ENCODE data around the gene XYLB. TPM values are rescaled to one million over a fixed set of nuclear protein-coding genes. Genes with fewer than 3 reads are reported as not detected.
"Not testable (repeated sequence)": the region's sequence is repeated elsewhere in the genome, so short reads cannot be mapped to it uniquely, and the experiment has no call there.

Gene XYLB
- 10 to 100 TPM in 2 of 3 donors, 1 to 10 TPM in 1; 9.7 to 27.7 (median 16.3) TPM for total RNA-seq
- long read RNA-seq, donor 1, partial matches to known transcripts, result 2 of 6 reads
- long read RNA-seq, donor 1, other reads (novel, unspliced or antisense), result 4 of 6 reads
- long read RNA-seq, donor 2, partial matches to known transcripts, result 1 of 9 reads
- long read RNA-seq, donor 2, other reads (novel, unspliced or antisense), result 7 of 9 reads

- Histone ChIP-seq H3K9me3 (no peaks in the 10 kb centered on the region), H3K4me3 (peak within 1 kb of the TSS; percentile 51), H3K4me1 (ENCODE audit: low read depth) (peaks cover 4% of the 10 kb centered on the region), H3K36me3 (ENCODE audit: low read depth) (no peaks in the 10 kb centered on the region)
- intact Hi-C loops (cut with DNase I, micrococcal nuclease), result loop anchor here (5.0 kb wide), 2 partner anchors 131 to 136 kb away; no protein-coding TSS in a partner anchor
- TF ChIP-seq CTCF (IDR thresholded peaks at IDR 0.05), result peak; percentile 68
- DNase-seq (peak; percentile 91 to 94 (median 93)), ATAC-seq (peak; percentile 99)
Measured at GRCh38 chr3:38346587-38347410, at the start of gene XYLB. Gene XYLB (plus strand): TSS chr3:38346785. CDS start chr3:38346869, 84 bp downstream.

- intact Hi-C loops (cut with DNase I, micrococcal nuclease); ATAC-seq: not testable (repeated sequence)
Measured at GRCh38 chr3:38297053-38297452, 49.5 kb upstream of the XYLB start.

GRCh38 chr3:38297537-38297936 is 49.0 kb upstream of the XYLB start:
- no peak for ATAC-seq
- no peak for TF ChIP-seq CTCF (IDR thresholded peaks at IDR 0.05)
- DNase-seq, result no peak
- Histone ChIP-seq H3K36me3 (ENCODE audit: low read depth) (no peaks in the 10 kb centered on the region), H3K4me1 (ENCODE audit: low read depth) (no peaks in the 10 kb centered on the region), H3K9me3 (no peaks in the 10 kb centered on the region), H3K4me3 (no peak overlapping the region)
- intact Hi-C loops (cut with DNase I, micrococcal nuclease), result no loop called here

More at GRCh38 chr3:38297053-38297452, 49.5 kb upstream of the XYLB start:
- not testable (repeated sequence) for H3K9me3 ChIP-seq; H3K36me3 ChIP-seq (ENCODE audit: low read depth); H3K4me1 ChIP-seq (ENCODE audit: low read depth); DNase-seq; H3K4me3 ChIP-seq

GRCh38 chr3:38297947-38298711 is 48.5 kb upstream of the XYLB start:
- Histone ChIP-seq H3K9me3 (no peaks in the 10 kb centered on the region), H3K4me1 (ENCODE audit: low read depth) (no peaks in the 10 kb centered on the region), H3K4me3 (no peak overlapping the region), H3K36me3 (ENCODE audit: low read depth) (no peaks in the 10 kb centered on the region)
- intact Hi-C loops (cut with DNase I, micrococcal nuclease), result no loop called here
- no peak for TF ChIP-seq CTCF (IDR thresholded peaks at IDR 0.05)
- ATAC-seq (no peak), DNase-seq (no peak)

GRCh38 chr3:38306941-38307340 is 39.6 kb upstream of the XYLB start:
- Histone ChIP-seq H3K4me1 (ENCODE audit: low read depth) (no peaks in the 10 kb centered on the region), H3K36me3 (ENCODE audit: low read depth) (no peaks in the 10 kb centered on the region), H3K9me3 (no peaks in the 10 kb centered on the region), H3K4me3 (no peak overlapping the region)
- no peak for TF ChIP-seq CTCF (IDR thresholded peaks at IDR 0.05)
- ATAC-seq (no peak), DNase-seq (no peak)
- intact Hi-C loops (cut with DNase I, micrococcal nuclease), result no loop called here

All from mucosa of descending colon (tissue), 3 donors.